GM19238 (cell line): ENCODE data around the gene TMEM63C.
"Not testable (repeated sequence)": the region's sequence is repeated elsewhere in the genome, so short reads cannot be mapped to it uniquely, and the experiment has no call there.

ENCODE experiments used
- DNase-seq: peaks from one replicate; pipeline ENCODE4 v3.0.0; 2011; ENCODE audit warnings: low spot score; ENCODE audit not compliant: insufficient read length

TMEM63C gene

DNA sequence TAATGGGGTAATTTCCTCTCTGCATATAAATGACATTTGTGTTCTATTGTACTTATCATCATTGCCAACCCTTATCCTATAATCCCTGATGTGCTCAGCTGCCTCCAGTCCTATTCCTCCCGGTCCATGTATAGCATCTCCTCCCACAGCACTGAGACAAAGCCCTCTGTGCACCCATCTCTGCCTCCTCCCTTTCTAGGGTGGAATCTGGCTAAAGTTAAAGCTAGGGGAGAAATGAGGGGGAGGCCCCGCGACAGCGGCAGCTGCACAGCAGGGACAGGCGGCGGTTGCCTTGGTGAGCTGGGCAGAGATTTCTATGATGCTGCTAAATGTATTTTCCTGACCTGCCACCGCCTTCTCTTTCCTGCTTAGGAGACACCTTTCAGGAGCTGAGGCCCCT, 27.2 kb upstream of the TMEM63C start:
- DNase-seq: no peak

DNA sequence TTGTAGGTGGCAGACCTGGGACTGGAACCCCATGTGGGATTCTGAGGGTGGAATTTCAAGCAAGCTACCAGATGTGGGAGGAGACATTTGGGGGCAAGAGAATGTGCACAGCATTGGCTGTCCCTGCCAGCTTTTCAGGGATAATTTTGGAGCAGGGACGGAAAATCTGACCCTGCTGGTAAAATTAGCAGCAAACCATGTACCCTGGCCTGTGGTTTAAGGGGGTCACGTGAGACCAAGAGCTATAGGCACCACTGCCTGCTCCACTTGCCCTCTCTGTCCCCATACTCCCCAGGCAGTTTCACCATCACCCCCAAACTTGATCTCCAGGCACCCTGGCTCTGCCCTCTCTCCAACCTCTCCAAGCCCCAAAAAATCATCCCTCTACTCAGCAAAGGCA, 26.5 kb upstream of the TMEM63C start:
- DNase-seq: no peak

DNA sequence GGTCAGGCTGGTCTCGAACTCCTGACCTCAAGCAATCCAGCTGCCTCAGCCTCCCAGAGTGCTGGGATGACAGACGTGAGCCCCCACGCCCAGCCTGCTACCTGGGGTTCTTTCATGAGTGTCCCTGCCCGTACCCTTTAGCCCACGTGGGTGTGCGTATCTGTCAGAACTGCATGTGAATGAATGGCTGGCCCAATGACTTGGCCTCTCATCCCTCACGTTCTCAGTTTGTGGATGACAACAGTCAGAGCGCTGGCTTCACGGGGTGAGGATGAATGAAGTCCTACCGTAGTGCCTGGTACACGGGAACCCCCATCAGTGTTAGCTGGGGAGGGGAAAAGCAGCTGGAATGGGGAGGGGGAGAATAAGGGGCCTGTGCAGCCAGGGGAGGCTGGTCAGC, 23.9 kb upstream of the TMEM63C start:
- no peak for DNase-seq

GRCh38 chr14:77158175-77158881, 23.3 kb upstream of the TMEM63C start:
- no peak for DNase-seq

DNA sequence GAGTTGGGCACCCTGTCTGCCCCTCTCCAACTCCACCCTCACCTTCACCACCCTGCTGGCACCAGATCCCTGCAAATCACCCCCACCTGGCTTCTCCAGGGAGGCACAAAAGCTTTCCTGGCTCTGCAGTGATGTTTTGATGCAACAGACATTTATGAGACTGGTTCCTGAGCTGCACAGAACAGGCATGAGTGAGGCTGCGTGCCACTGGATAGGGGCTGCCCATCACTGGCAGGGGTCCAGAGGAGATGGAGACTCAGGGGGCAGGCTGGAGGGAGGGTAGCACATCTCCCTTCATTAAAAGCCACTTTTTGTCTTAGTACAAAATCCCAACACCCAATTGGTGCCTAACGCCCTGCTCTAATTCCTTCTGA, 22.7 kb upstream of the TMEM63C start:
- DNase-seq: no peak

DNA sequence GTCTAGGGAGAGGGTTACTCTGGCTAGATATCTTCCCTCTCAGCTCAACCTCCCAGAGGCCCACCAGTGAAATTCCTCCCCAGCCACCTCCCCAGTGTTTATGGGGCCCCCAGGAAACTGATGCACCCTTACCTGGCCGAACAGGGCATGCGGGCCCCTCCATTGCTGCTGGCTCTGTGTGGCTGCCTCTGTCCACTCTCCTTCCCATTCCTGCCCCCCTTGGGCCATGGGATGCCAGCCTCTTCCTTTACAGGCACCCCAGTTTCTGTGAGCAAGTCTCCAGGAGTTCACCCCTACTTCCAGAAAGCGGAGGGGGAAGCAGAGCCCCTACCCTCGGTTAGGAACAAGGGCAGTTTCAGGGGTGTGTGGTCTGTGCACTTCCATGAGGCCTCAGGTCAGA, 20.6 kb upstream of the TMEM63C start:
- no peak for DNase-seq

- DNase-seq: no peak
These were observed 11.6 kb upstream of the TMEM63C start for GRCh38 chr14:77170045-77170444.

DNA sequence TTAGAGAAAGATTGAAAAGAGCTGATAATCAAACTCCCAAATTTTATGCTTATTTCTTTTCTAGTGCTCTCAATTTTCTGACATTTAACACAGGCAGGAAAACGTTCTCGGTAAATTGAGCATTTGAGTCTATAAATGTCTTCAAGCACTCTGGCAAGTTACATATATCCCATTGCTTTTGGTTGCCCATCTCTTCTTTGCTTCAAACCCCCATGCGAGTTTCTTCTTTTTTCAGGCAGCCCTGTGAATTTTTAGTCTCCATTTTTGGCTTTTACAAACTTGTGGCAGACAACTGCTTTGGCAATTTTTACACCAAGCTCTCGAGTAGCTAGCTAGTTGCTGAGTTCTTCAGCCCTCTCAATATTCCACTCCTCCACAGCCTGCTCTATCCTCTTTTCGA, 8.7 kb upstream of the TMEM63C start:
- DNase-seq: no peak

- DNase-seq: not testable (repeated sequence)
These were observed 7.5 kb upstream of the TMEM63C start for GRCh38 chr14:77173911-77174617.

DNA sequence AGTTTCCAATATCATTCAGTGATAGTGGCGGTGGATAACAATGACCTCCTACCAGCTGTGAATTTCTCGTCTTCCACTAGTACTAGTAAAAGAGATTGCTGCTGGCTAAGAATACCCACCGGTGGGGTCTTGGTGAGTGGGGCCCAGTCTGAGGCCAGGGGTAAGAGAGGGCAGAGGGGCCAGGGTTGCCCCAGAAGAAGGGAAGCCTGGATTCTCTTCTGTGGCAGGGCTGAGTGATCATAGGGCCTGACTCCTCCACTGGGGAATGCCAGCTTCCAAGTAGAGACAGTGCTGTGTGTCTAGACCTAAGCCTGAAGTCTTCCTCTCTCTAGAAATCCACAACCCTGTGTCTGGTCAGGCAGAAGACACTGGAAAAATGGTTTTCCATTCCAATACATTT, 5.8 kb upstream of the TMEM63C start:
- no peak for DNase-seq

DNA sequence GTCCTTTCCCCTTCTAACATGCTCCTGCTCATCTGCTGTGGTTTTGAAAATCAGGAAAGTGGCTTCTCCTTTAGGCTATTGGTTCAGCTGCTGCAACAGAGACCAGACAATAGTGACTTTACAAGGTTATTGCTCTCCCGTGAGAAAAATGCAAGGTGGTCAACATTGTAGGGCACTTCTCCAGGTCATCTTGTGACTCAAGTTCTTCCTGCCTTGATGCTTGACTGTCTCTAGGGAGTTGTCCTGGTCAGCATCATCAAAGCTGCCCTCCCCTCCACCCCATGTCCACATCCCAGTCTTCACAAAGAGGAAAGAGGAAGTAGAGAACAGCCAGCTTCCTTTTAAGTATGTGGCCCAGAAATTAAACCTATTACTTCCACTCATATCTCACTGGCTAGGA, 3.9 kb upstream of the TMEM63C start:
- DNase-seq: no peak

DNA sequence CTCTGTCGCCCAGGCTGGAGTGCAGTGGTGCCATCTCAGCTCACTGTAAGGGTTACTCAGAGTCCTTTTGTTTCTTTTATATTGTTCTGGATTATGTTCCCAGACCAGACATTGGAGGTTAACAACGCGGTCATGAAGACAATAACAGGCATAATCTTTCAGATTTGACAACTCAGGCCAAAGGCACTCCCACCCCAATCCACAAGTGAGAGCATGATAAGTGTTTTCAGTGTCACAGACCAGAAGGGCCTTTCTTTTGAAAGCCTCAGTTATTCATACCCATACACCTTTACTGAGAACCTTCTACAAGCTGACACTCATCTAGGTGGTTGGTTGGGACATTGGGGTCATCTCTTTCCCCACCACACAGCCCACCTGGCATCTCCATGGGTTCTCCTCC, 2.9 kb upstream of the TMEM63C start:
- no peak for DNase-seq

GRCh38 chr14:77180726-77181602, 634 bp upstream of the TMEM63C start:
- no peak for DNase-seq

DNA sequence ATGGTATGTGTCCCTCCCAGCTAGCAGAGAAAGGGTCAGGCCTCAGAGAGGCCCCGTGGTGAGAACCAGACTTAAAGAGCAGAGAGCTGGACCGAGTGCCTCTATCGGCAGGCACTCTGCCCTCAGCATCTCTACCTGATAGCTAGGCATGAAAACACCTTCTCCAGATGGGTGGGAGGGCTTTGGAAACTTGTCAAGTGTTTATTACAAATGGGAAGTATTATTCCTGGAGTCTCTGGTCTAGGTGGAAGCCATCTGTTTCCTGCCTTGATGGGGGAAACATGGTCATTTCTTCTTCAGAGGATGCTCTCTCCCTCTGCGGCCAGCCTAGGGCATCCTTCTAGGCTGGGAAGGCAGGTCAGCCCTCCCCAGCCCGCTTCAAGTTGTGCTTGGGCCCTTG, 2.3 kb downstream of the TMEM63C start:
- no peak for DNase-seq

GRCh38 chr14:77184396-77185092, 2.9 kb downstream of the TMEM63C start:
- DNase-seq: no peak

DNA sequence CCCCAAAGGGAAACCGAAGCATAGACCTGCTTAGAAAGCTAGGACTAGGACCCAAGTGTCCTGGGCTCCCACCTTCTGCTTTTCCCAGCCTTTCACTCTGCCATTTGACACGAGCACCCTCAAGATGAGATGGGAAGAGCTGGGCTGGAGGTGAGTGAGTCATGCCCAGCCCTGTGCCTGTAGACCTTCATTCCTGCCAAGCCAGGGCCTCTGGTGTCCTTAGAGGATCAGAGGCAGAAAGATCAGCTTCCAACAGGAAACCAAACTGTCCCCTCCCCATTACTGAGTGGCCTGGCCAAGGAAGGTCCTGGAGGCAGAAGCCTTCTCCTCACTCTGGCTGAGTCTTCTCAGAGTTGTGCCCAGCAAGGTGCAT, 3.5 kb downstream of the TMEM63C start:
- no peak for DNase-seq

DNA sequence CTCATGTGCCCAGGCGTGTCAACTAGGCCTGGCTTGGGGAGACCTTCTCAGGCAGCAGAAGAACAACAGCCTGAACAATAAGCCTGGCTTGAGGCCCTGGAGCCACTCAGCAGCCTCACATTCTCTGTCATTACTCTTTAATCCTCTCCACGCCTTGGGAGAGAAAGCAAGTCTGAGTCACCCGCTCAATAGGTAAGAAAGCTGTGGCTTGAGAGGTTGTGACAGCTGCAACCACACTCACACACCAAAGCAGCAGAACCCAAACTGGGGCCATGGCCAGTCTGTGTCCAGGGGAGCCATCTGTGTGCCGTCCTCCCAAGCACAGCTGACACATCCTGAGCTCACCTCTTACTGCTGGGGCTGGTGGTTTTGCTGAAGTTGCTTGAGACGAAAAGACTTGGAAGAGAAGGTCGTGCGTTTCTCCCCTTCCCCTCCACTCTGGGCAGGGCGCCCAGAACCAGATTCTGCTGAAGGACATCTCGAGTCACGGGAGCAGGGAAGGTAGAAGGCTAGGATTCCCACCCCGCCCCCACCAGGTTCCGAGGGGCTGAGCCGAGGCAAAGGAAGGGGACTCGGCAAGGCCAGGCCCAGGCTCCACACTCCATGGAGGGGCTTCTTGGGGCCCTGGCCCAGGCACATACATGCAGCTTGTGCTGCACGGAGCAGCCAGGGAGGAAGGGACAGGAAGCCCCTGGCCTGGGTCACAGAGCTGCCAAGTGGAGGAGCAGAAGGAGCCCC, 5.5 kb downstream of the TMEM63C start:
- DNase-seq: no peak

GRCh38 chr14:77187649-77188012, 6.0 kb downstream of the TMEM63C start:
- no peak for DNase-seq

- no peak for DNase-seq
These were observed 7.9 kb downstream of the TMEM63C start for GRCh38 chr14:77189479-77189878.

DNA sequence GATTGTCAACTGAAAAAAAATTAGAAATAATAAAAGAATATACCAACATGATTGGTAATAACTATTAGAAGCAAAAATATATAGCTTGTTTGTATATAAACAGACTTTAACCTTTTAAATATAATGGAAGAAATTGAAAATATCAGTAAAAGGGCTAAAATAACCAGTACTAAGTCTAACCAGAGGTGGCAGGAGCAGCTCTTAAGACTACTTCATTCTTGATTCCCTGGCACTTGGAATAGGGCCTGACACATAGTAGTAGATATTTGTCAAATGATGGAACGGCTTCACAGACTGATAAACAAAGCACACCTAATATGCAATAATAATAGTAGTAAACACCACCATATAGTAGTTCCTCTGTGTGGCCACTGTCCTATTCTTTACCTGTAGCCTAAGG, 9.4 kb downstream of the TMEM63C start:
- DNase-seq: no peak

DNA sequence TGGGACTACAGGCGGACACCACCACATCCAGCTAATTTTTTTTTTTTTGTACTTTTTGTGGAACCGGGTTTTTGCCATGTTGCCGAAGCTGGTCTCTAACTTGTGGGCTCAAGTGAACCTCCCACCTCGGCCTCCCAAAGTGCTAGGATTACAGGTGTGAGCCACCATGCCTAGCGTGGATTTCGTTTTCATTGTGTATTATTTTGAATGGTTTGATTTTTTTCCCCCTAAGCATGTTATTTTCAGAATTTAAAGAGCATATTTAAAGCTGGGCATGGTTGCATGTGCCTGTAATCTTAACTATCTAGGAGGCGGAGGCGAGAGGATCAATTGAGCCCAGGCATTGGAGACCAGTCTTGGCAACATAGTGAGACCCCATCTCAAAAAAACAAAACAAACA, 13.1 kb downstream of the TMEM63C start:
- no peak for DNase-seq
